OCI-LY7 (cell line): ENCODE measurements around the gene RARS1. TPM values are rescaled to one million over a fixed set of nuclear protein-coding genes. Genes with fewer than 3 reads are reported as not detected.

Experiments used
- BruUV-seq: library from RNA; stranded (reverse); fragments of 400-500 nt; replicated peaks from 2 replicates; lab custom pipeline; 2021; lab: Mats Ljungman, UMichigan
- CTCF ChIA-PET: fragments of 300-600 bp; sonication (Branson Sonifier 250); formaldehyde crosslinking; loops from one replicate; lab custom pipeline; 2022; ENCODE audit warnings: antibody characterized with exemption; ENCODE audit not compliant: unreplicated experiment; lab: Charles Lee
- POLR2A ChIA-PET: fragments of 300-600 bp; sonication (Branson Sonifier 250); formaldehyde crosslinking; loops from one replicate; lab custom pipeline; 2022; ENCODE audit warnings: antibody characterized with exemption; lab: Charles Lee
- DNase-seq: peaks from one replicate; pipeline ENCODE4 v3.0.0-alpha.2; 2015; ENCODE audit warnings: low spot score
- H2AFZ ChIP-seq: fragments of 200-600 bp; sonication (generic), shearing (Covaris generic); 2 replicates; pipeline ENCODE4 v1.6.1; 2014; ENCODE audit warnings: mild to moderate bottlenecking, antibody characterized with exemption, low read length, moderate library complexity
- H3K27ac ChIP-seq: fragments of 200-600 bp; sonication (generic); 2 replicates; pipeline ENCODE4 v1.5.1; 2014; ENCODE audit warnings: mixed run types, low read depth, mild to moderate bottlenecking, moderate library complexity, low read length, inconsistent platforms; ENCODE audit not compliant: poor library complexity, severe bottlenecking
- H3K36me3 ChIP-seq: fragments of 200-600 bp; sonication (generic); 2 replicates; pipeline ENCODE4 v1.6.1; 2014; ENCODE audit warnings: mild to moderate bottlenecking, antibody characterized with exemption, low read length, moderate library complexity, mixed read lengths; ENCODE audit not compliant: insufficient read depth
- H3K4me1 ChIP-seq: fragments of 200-600 bp; sonication (generic); 2 replicates; pipeline ENCODE4 v1.5.1; 2014; ENCODE audit warnings: mild to moderate bottlenecking, low read length; ENCODE audit not compliant: insufficient read depth, poor library complexity, severe bottlenecking
- H3K4me2 ChIP-seq: fragments of 200-600 bp; sonication (generic); 2 replicates; pipeline ENCODE4 v1.6.1; 2014; ENCODE audit warnings: mild to moderate bottlenecking, low read length
- H3K4me3 ChIP-seq: fragments of 200-600 bp; sonication (generic); 2 replicates; pipeline ENCODE4 v1.5.1; 2014; ENCODE audit warnings: mild to moderate bottlenecking, low read depth, low read length; ENCODE audit not compliant: poor library complexity, severe bottlenecking
- H3K79me2 ChIP-seq: fragments of 200-600 bp; sonication (generic); 2 replicates; pipeline ENCODE4 v1.6.1; 2016; ENCODE audit warnings: low read depth, mild to moderate bottlenecking, low read length, moderate library complexity, mixed read lengths; ENCODE audit not compliant: insufficient read depth
- H3K9me2 ChIP-seq: fragments of 200-600 bp; sonication (generic); 2 replicates; pipeline ENCODE4 v1.6.1; 2016; ENCODE audit warnings: mild to moderate bottlenecking, low read length, mixed read lengths; ENCODE audit not compliant: insufficient read depth
- H3K9me3 ChIP-seq: fragments of 200-600 bp; sonication (generic); 2 replicates; pipeline ENCODE4 v1.6.1; 2014; ENCODE audit warnings: mild to moderate bottlenecking, mixed run types, low read length, mixed read lengths
- H4K20me1 ChIP-seq: fragments of 200-600 bp; sonication (generic); 2 replicates; pipeline ENCODE4 v1.6.1; 2014; ENCODE audit warnings: mild to moderate bottlenecking, antibody characterized with exemption, low read length, moderate library complexity, mixed read lengths; ENCODE audit not compliant: insufficient read depth
- CTCF ChIP-seq: fragments of 200-600 bp; sonication (generic); conservative IDR thresholded peaks from 2 replicates; pipeline ENCODE4 v1.5.1; 2014; ENCODE audit warnings: mild to moderate bottlenecking, antibody characterized with exemption, low read length, moderate library complexity, mixed read lengths
- EZH2phosphoT487 ChIP-seq: fragments of 200-600 bp; sonication (generic); IDR thresholded peaks from 2 replicates; pipeline ENCODE4 v1.6.1; 2018; ENCODE audit warnings: low read depth, borderline replicate concordance, mild to moderate bottlenecking, mixed run types, antibody characterized with exemption, low read length, moderate library complexity, mixed read lengths
- intact Hi-C: fragments of 100-400 bp; cut with micrococcal nuclease; formaldehyde crosslinking; loops from one replicate; pipeline ENCODE4 v1.10.0; 2022; ENCODE audit not compliant: unreplicated experiment
- total RNA-seq, 2 experiments: library from RNA; depleted of rRNA in 1 of 2; stranded (reverse); fragments of >200 nt in 1 of 2; shearing (Covaris generic) in 1 of 2; gene quantifications; 2 replicates each; pipeline ENCODE4 v1.2.3, GENCODE V29; 2014 to 2022

The RARS1 gene
- total RNA-seq, 2 experiments from 2014 or later: 54.4 to 88.4 TPM

DNA sequence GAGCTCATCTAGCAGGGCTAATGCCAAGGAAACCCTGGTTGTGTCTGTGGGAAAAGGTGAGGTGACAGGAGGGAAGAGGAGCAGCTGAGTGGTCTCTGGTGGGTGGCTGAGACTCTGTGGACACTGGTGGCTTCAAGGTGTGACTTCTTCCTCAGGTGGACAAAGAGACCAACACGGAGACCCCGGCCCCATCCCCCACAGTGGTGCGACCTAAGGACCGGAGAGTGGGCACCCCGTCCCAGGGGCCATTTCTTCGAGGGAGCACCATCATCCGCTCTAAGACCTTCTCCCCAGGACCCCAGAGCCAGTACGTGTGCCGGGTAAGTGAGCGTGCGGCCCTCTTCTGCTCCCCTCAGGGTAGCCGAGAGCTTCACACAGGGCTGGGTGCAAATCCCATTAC lies 31.1 kb upstream of the RARS1 start:
- no TSS peak for BruUV-seq
- no peak overlapping the region for H3K27ac ChIP-seq

GRCh38 chr5:168457542-168457941 lies 28.7 kb upstream of the RARS1 start:
- H2AFZ ChIP-seq: no peak overlapping the region
- H3K27ac ChIP-seq: no peak overlapping the region
- no peaks in the 10 kb centered on the region for H3K4me1 ChIP-seq
- intact Hi-C loops: no loop called here
- no peak overlapping the region for H3K4me3 ChIP-seq
- H4K20me1 ChIP-seq: no peaks in the 10 kb centered on the region
- H3K9me3 ChIP-seq: no peaks in the 10 kb centered on the region
- TF ChIP-seq EZH2phosphoT487 (no peak), CTCF (no peak)
- ChIA-PET POLR2A (interaction anchor here (0.6 kb wide), 2 partner anchors 34 to 75 kb away, joined by 4 read pairs; no protein-coding TSS in a partner anchor), CTCF (no interaction called here)
- no peak for DNase-seq
- no peaks in the 10 kb centered on the region for H3K36me3 ChIP-seq
- no TSS peak for BruUV-seq
- H3K79me2 ChIP-seq: no peaks in the 10 kb centered on the region
- no peaks in the 10 kb centered on the region for H3K9me2 ChIP-seq
- no peak overlapping the region for H3K4me2 ChIP-seq

More for the DNA sequence above, 31.1 kb upstream of the RARS1 start:
- Histone ChIP-seq H3K9me2 (no peaks in the 10 kb centered on the region), H3K36me3 (no peaks in the 10 kb centered on the region), H3K4me1 (no peaks in the 10 kb centered on the region), H4K20me1 (no peaks in the 10 kb centered on the region), H3K4me3 (no peak overlapping the region), H2AFZ (no peak overlapping the region), H3K79me2 (no peaks in the 10 kb centered on the region), H3K4me2 (no peak overlapping the region), H3K9me3 (no peaks in the 10 kb centered on the region)
- intact Hi-C loops: no loop called here
- POLR2A ChIA-PET: interaction anchor here (0.6 kb wide), 2 partner anchors 29 to 1508 kb away, joined by 3 to 4 read pairs; no protein-coding TSS in a partner anchor
- TF ChIP-seq CTCF (no peak), EZH2phosphoT487 (no peak)
- CTCF ChIA-PET: no interaction called here
- DNase-seq: no peak

GRCh38 chr5:168460606-168461005 lies 25.7 kb upstream of the RARS1 start:
- Histone ChIP-seq H3K4me3 (no peak overlapping the region), H3K27ac (no peak overlapping the region), H2AFZ (no peak overlapping the region), H3K4me1 (no peaks in the 10 kb centered on the region), H3K9me3 (no peaks in the 10 kb centered on the region), H3K36me3 (no peaks in the 10 kb centered on the region), H3K79me2 (no peaks in the 10 kb centered on the region), H3K9me2 (no peaks in the 10 kb centered on the region), H3K4me2 (no peak overlapping the region), H4K20me1 (no peaks in the 10 kb centered on the region)
- intact Hi-C loops: no loop called here
- DNase-seq: no peak
- no TSS peak for BruUV-seq
- no peak for TF ChIP-seq CTCF
- no peak for TF ChIP-seq EZH2phosphoT487
- ChIA-PET CTCF (no interaction called here), POLR2A (no interaction called here)
